Stimulated activated CD4-positive, alpha-beta T cell treated with anti-CD3 and anti-CD28 coated beads, Interleukin-1b, Interleukin-23, amount 100 ng/mL, for 4 hours (primary cell): ENCODE results near the gene MCTP2.

Source experiments
- DNase-seq, 2 donors: peaks; one replicate each; pipeline ENCODE4 v3.0.0-alpha.2; 2020; ENCODE audit warnings: low read depth in 2 of 2

The MCTP2 gene

GRCh38 chr15:94532226-94532625, 300.9 kb downstream of the MCTP2 start:
- DNase-seq = no peak
